GM19238 (cell line): Measurements from ENCODE around the gene DOCK8.
"Not testable (repeated sequence)": the region's sequence is repeated elsewhere in the genome, so short reads cannot be mapped to it uniquely, and the experiment has no call there.

Source experiments
- DNase-seq: peaks from one replicate; pipeline ENCODE4 v3.0.0; 2011; ENCODE audit warnings: low spot score; ENCODE audit not compliant: insufficient read length

The DOCK8 gene

DNA sequence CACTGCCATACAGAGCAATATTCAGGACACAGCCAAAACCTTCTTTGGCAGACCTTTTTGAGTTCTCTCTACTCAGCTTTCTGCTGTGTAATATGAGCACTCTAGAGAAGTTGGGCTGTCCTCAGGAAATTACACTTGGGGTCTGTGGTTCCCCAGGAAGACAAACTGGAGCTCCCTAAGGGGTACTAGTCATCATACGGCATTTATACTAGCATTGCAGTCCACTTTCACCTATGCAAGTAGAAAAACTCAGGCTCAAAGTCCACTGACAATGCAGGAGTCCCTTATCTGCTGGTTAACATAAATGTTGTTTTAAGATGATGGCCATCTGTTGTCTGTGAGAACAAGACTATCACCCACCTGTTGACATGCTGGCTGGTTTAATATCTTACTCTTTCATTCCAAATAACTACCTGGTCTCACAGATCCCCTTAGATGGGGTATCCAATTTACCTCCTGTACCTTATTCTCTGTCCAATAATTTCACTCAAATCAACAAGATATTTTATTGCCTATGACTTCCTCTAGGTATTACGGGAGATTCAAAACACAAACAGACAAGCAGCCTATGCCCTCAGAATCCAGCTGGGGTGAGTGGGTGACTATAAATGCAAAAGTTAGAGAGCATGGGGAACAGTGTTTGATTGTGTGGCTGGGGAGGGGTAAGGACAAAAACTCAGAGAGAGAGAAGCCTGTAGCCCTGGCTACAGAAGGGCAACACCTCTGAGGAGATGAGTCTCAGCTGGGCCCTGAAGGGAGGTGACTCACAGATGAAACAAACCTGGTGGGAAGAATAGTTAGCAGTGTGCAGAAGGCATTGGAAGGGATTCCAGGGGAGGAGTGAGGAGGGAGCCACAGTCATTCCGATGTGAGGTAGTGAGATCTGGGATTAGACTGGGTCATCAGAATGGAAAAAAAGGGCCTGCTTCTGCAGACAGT, 10.2 kb downstream of the DOCK8 start:
- no peak for DNase-seq

GRCh38 chr9:227860-228259, 13.2 kb downstream of the DOCK8 start:
- DNase-seq: no peak

DNA sequence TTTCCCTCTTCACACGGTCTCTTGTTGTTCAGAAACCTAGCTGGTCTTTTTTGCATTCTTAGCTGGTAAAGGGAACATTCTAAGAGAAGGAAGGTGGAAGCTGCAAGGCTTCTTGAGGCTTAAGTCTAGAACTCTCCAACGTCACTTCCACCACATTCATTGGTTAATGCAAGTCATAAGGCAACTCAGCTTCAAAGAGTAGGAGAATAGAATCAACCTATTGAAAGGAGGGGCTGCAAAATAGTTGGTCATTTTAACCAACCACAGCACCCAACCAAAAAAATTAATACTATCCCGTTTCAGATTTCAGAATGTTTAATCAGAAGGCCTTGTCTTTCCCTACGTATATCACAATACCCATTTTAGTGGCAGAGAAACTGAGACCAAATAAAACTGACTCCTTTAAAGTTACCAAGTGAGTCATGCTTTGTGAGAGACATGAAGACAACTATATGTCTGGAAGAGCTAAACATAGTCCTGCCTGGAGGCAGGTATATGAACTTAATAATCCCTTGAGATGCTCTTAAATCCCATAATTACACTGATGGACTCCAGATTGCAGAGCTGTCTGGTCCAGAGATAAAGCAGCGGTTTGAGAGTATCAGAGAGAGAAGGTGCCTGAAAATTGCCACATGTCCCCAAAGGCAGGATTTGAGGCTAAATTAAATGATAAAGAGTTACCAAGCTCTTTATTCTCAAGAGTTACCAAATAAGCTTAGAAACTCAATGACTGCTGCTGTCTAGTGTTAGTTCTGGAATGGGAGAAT, 14.4 kb downstream of the DOCK8 start:
- no peak for DNase-seq

DNA sequence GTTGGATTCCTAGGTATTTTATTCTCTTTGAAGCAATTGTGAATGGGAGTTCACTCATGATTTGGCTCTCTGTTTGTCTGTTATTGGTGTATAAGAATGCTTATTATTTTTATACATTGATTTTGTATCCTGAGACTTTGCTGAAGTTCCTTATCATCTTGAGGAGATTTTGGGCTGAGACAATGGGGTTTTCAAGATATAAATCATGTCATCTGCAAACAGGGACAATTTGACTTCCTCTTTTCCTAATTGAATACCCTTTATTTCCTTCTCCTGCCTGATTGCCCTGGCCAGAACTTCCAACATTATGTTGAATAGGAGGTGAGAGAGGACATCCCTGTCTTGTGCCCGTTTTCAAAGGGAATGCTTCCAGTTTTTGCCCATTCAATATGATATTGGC, 17.0 kb downstream of the DOCK8 start:
- DNase-seq: not testable (repeated sequence)

DNA sequence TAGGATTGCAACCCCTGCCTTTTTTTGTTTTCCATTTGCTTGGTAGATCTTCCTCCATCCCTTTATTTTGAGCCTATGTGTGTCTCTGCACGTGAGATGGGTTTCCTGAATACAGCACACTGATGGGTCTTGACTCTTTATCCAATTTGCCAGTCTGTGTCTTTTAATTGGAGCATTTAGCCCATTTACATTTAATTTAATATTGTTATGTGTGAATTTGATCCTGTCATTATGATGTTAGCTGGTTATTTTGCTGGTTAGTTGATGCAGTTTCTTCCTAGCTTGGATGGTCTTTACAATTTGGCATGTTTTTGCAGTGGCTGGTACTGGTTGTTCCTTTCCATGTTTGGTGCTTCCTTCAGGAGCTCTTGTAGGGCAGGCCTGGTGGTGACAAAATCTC, 19.0 kb downstream of the DOCK8 start:
- DNase-seq: not testable (repeated sequence)

DNA sequence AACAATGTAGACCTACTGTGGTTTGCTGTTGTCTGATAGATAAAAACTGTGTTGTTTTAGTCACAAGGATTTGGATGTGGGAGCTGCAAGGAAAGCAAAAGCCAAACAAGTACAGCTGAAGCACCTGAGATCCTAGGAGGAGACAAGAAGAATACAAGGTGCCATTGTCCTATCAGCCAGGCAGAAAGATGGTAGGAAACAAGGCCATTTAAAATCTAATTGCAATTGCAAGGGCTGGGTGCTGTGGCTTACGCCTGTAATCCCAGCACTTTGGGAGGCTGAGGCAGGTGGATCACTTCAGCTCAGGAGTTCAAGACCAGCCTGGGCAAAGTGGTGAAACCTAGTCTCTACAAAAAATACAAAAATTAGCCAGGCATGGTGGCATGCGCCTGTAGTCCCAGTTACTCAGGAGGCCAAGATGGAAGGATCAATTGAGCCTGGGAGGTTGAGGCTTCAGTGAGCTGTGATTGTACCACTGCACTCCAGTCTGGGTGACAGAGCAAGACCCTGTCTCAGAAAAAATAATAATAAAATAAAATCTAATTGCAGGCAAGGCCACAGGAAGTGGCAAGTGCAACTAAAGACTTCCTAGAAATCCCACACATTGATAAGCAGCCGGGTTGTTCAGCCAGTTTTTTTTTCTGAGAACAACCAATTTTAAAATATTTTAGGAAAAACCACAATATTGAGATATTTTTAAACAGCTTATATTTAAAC, 22.6 kb downstream of the DOCK8 start:
- no peak for DNase-seq

- DNase-seq: no peak
Observed at GRCh38 chr9:237858-238345, 23.2 kb downstream of the DOCK8 start.

- DNase-seq: no peak
Observed at GRCh38 chr9:242461-243080, 27.9 kb downstream of the DOCK8 start.

GRCh38 chr9:248278-248961, 33.8 kb downstream of the DOCK8 start:
- no peak for DNase-seq

DNA sequence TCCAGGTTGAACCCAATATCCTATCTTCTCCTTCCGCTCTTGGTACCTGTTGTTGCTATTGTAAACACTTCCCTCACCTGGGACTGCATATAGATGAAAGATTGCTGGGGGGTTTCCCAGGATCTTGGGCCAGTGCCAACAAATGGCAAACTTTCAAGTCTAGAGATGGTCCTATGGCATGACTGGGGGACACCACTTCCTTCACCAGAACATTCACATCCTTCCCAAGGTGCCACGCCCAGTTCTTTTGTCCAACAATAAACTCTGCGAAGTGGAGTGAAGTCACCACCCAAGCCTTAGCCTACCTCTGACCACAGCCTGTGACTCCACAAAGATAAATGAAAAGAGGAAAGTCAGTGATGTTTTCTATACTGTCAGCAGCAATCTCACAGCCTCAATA, 34.4 kb downstream of the DOCK8 start:
- no peak for DNase-seq

DNA sequence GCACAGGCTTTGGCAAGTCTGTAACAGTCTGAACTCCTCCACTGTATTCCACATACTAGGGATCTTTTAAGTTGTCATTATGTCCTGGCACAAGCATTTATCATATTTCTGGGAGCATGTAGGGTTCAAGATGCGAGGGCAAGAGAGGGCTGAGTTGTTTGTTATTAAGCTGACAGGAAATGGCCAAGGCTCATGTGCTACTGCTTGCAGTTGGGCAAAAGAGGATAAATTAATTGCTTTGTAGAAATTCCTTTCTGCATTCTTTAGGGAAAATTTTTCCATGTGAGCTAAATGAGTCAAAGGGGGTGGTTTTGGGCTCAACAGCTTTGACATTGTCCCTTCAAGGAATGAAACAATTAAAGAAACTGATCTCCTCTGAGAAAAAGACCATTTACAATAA, 35.4 kb downstream of the DOCK8 start:
- no peak for DNase-seq

DNA sequence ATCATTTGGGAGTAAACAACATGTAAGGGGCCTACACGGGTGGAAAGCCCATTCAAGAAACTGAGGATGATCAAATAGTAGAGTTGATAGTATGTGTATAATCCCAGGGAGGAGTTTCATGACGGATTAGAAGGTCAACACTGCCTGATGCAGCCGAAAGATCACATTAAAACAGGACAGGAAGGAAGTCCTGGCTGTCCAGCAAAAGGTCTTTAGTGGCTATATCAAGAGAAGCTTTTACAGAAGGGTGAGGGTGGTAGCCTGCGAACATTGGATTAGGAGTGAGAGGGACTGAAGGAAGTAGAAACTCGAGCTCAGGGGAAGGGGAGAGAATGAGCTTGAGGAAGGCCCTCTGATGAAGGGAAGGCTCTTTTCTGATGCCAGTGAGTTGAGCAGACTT, 36.0 kb downstream of the DOCK8 start:
- no peak for DNase-seq

GRCh38 chr9:251398-251797, 36.7 kb downstream of the DOCK8 start:
- no peak for DNase-seq

- DNase-seq: no peak
Observed at GRCh38 chr9:253539-253938, 38.9 kb downstream of the DOCK8 start.

DNA sequence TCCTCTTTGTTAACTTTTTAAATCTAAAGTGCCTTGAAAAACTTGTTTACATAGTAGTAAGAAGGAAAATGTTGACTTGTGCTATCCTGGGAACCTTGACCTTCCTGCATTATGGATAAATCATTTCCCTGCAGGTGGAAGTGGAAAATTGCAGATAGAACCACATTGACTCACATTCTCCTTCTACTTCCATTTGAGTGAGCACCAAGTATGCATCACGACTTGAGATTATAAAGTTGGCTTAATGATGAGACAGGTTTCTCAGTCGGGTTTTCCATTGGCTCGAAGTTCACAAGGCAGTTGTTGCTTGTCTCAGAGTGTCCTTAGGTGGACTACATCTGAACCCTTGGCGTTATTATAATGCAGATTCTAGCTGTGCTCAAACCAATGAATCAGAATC, 39.9 kb downstream of the DOCK8 start:
- no peak for DNase-seq

DNA sequence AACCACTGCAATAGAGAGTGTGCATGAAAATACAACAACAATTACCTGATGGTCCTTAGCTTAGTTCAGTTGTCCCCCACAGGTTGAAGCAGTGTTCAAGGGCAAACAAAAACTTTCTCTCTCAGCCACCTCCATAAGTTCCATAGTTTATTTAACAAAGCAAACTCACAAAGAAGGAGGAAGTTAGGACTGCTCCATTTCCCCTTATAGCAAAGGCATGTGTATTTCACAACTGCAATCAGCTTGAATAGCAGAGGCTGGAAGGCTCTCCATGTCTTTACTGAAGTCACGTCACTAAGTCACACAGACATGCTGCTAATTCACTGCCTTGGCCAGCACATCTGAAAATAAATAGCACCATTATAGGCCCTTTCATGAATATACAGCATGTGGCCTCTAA, 43.3 kb downstream of the DOCK8 start:
- DNase-seq: no peak

GRCh38 chr9:259405-260404, 45.0 kb downstream of the DOCK8 start:
- DNase-seq: no peak

DNA sequence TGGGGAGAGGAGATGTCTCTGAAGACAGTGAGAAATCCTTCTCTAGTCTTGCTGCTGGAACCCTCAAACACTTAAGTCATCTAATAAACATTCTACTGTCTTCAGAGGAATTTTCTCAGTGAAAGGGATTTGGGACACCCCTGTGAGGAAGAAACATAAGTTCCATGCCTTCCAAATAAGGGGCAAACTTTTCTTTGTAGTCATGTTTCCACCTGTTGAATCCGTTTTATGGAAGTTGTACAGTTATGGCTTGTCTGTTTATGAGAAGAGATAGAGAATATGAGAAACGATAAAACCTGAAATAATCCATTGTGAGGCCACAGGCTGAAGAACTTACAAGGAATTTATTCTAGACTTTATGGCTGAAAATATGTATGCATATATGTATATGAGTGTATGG, 49.6 kb downstream of the DOCK8 start:
- no peak for DNase-seq

GRCh38 chr9:265209-265870, 50.7 kb downstream of the DOCK8 start:
- no peak for DNase-seq
